Body of pancreas (tissue), 4 donors: ENCODE results near the gene GUCA2B.

ENCODE experiments used
- CTCF ChIP-seq, 7 experiments: fragments of 450-650 bp in 4 of 7; fragments of 200-600 bp in 3 of 7; sonication (generic) in 3 of 7; IDR thresholded peaks; one replicate each; pipeline ENCODE4 v1.5.1; 2016 to 2019; ENCODE audit warnings: antibody characterized with exemption in 7 of 7
- POLR2A ChIP-seq, 3 donors: fragments of 450-650 bp; IDR thresholded peaks; one replicate each; pipeline ENCODE4 v1.6.1; 2016; ENCODE audit warnings: antibody characterized with exemption in 3 of 3, mild to moderate bottlenecking in 2 of 3

GRCh38 chr1:42201986-42202385, 48.8 kb downstream of the GUCA2B start:
- TF ChIP-seq CTCF (IDR thresholded peaks at IDR 0.05) (no peak), POLR2A (IDR thresholded peaks at IDR 0.05) (no peak)
